OCI-LY3 (cell line): ENCODE data around the gene CDK5RAP3.

Experiments used
- CTCF ChIP-seq: fragments of 200-600, 300-600 bp; sonication (generic); IDR thresholded peaks from 2 replicates; pipeline ENCODE4 v1.5.1; 2014; ENCODE audit warnings: antibody characterized with exemption, low read length, low read depth
- EZH2phosphoT487 ChIP-seq: fragments of 200-600 bp; shearing (Covaris generic); IDR thresholded peaks from 2 replicates; pipeline ENCODE4 v1.6.1; 2018; ENCODE audit warnings: antibody characterized with exemption, mixed run types, low read depth

DNA sequence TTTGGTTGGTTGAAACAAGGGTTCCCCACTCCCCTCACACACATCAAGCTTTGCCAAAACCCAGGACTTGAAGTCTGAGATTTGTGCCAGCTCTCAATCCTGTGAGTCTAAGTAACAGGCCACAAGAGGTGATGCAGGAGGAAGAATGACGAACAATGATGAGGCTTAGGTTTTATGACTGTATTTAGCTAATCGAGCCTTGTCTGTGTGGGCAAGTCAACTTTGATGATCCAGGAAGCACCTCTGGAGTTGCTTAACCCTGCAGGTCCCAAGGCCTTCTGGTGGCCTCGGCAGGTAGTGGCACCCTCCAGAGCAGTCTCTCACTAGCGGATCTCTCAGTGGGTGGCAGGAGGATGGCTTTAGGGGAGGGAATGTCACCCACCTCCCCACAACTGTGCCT, 28.7 kb downstream of the CDK5RAP3 start:
- no peak for TF ChIP-seq CTCF
- no peak for TF ChIP-seq EZH2phosphoT487
